ENCODE measurements around the gene RAB3C. TPM values are rescaled to one million over a fixed set of nuclear protein-coding genes. Genes with fewer than 3 reads are reported as not detected.
A peak's percentile ranks its signal among the peaks of the same experiment; 100 is the strongest.
"Not testable (repeated sequence)": the region's sequence is repeated elsewhere in the genome, so short reads cannot be mapped to it uniquely, and the experiment has no call there.

RAB3C gene
- total and polyA plus RNA-seq, 9 donors: 0.11 to 17.2 (median 2.7) TPM

DNA sequence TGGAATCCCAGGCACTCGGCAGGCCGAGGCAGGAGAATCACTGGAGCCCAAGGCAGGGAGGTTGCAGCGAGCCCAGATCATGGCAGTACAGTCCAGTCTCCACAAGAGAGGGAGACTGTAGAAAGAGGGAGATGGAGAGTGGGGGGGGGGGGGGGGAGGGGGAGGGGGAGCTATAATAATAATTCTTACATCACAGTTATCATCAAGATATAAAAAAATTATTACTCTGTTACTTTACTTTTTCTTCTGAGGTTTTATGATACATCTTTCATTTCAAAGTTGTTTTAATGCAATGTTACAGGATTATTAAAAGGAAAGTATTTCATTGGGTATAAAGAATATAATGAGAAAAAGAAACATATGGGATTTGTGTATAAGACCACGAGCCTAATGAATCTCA is 17.8 kb upstream of the RAB3C start:
- Histone ChIP-seq H3K4me1 (ENCODE audit: insufficient read depth) (no peaks in the 10 kb centered on the region), H3K36me3 (no peaks in the 10 kb centered on the region), H3K4me3 (no peak overlapping the region), H3K9me3 (no peaks in the 10 kb centered on the region), H3K27ac (no peak overlapping the region), H3K27me3 (no peaks in the 10 kb centered on the region)
- intact Hi-C loops (cut with DNase I): no loop called here
- DNase-seq: no peak
- TF ChIP-seq EP300 (IDR thresholded peaks at IDR 0.05): no peak
- TF ChIP-seq, protein P1, sequence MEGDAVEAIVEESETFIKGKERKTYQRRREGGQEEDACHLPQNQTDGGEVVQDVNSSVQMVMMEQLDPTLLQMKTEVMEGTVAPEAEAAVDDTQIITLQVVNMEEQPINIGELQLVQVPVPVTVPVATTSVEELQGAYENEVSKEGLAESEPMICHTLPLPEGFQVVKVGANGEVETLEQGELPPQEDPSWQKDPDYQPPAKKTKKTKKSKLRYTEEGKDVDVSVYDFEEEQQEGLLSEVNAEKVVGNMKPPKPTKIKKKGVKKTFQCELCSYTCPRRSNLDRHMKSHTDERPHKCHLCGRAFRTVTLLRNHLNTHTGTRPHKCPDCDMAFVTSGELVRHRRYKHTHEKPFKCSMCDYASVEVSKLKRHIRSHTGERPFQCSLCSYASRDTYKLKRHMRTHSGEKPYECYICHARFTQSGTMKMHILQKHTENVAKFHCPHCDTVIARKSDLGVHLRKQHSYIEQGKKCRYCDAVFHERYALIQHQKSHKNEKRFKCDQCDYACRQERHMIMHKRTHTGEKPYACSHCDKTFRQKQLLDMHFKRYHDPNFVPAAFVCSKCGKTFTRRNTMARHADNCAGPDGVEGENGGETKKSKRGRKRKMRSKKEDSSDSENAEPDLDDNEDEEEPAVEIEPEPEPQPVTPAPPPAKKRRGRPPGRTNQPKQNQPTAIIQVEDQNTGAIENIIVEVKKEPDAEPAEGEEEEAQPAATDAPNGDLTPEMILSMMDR (IDR thresholded peaks at IDR 0.05): no peak
- no peak for TF ChIP-seq POLR2A (IDR thresholded peaks at IDR 0.05)
- WGBS, 3 donors: 63 to 82% (median 80%) methylated on average over 4 of the region's 4 CpGs

DNA sequence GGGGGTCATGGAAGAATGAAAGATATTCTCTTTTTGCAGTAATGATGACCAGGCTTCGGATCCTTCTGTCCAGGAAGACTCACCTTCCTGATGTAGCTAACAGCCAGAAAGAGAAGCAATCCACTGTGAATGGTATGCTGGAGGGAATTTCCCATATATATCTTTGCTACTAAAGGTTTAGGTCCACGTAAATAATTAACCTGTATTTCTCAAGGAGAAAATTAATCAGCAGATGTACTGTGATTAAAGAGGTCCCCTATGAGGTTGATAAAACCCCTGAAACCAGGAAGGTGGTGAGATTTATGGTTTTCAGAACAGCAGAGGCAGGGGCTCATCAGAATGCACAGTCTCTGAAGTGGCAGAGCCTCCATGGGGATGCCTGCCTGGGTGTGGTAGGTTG is 11.4 kb upstream of the RAB3C start:
- Histone ChIP-seq H3K27me3 (no peaks in the 10 kb centered on the region), H3K27ac (no peak overlapping the region), H3K9me3 (no peaks in the 10 kb centered on the region), H3K4me1 (ENCODE audit: insufficient read depth) (no peaks in the 10 kb centered on the region), H3K36me3 (no peaks in the 10 kb centered on the region), H3K4me3 (no peak overlapping the region)
- TF ChIP-seq, protein P1 (IDR thresholded peaks at IDR 0.05): no peak
- TF ChIP-seq EP300 (IDR thresholded peaks at IDR 0.05) (no peak), POLR2A (IDR thresholded peaks at IDR 0.05) (no peak)
- no peak for DNase-seq
- intact Hi-C loops (cut with DNase I): no loop called here
- 73 to 79% (median 73%) methylated on average over 2 of the region's 2 CpGs for WGBS, 3 donors

DNA sequence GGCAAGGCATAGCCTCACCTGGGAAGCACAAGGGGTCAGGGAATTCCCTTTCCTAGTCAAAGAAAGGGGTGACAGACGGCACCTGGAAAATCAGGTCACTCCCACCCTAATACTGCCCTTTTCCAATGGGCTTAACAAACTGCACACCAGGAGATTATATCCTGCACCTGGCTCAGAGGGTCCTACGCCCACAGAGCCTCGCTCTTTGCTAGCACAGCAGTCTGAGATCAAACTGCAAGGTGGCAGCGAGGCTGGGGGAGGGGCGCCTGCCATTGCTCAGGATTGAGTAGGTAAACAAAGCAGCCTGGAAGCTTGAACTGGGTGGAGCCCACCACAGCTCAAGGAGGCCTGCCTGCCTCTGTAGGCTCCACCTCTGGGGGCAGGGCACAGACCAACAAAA is 9.9 kb upstream of the RAB3C start:
- H3K27ac ChIP-seq; H3K4me1 ChIP-seq (ENCODE audit: insufficient read depth); H3K36me3 ChIP-seq; H3K4me3 ChIP-seq; H3K27me3 ChIP-seq; intact Hi-C loops (cut with DNase I); DNase-seq; H3K9me3 ChIP-seq: not testable (repeated sequence)
- WGBS, 3 donors: 78 to 88% (median 81%) methylated on average over 5 of the region's 5 CpGs

DNA sequence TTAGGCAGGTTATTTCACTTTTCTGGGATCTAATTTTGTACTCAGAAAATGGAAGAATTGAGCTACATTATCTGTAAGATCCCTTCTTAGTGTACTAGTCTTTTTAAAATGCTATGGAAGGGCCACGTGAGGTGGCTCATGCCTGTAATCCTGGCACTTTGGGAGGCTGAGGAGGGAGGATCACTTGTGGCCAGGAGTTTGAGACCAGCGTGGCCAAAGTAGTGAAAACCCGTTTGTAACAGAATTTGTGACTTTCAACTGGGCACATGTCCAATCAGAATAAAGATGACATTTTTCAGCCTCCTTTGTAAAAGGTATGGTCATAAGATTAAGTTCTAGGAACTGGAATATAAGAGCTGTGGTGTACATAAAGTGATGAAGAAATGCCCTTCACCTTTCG is 3.1 kb upstream of the RAB3C start:
- WGBS, 3 donors: 59 to 67% (median 65%) methylated on average over 4 of the region's 4 CpGs
- Histone ChIP-seq H3K36me3 (no peaks in the 10 kb centered on the region), H3K27me3 (no peaks in the 10 kb centered on the region), H3K27ac (no peak overlapping the region), H3K4me1 (ENCODE audit: insufficient read depth) (peaks cover 3% of the 10 kb centered on the region), H3K9me3 (no peaks in the 10 kb centered on the region), H3K4me3 (no peak overlapping the region)
- TF ChIP-seq, protein P1 (IDR thresholded peaks at IDR 0.05): no peak
- intact Hi-C loops (cut with DNase I): no loop called here
- no peak for DNase-seq

DNA sequence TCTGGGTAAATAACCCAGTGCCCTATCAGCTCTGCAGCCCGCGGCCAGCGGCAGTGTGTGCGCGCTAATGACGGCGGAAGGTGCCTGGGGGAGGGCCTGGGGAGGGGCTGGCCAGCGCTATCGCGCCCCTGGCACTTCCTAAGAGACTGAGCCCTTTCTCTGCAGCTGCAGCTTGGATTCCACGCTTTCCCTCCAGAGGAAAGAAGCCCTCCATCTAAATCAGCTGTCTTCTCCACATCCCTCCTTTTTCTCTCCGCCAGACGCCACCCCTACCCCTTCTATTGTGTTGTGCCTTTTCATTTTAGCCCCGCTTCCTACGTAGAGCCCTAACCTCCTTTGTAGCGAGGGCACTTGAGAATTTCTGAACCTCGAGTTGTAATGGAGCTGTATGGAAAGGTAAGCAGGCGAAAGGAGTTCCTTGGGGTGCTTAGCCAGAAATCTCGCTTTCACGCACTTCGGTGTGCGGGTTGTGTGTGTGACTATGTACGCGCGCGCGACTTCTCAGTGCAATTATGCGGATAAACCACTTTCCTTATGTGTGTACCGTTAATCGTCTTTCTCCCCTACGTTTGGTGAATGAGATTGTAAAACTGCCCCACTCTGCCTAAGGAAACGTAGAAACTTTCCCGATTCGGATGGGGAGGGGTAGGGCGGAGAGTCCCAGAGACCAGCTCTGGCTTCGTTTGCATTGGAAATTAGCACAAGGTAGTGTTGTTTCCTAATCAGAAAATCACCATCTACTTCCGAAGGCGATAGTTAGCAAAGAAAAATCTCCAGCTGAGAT is 664 bp upstream of the RAB3C start:
- intact Hi-C loops (cut with DNase I): no loop called here
- peaks cover 3% of the 10 kb centered on the region for H3K4me1 ChIP-seq (ENCODE audit: insufficient read depth)
- H3K27ac ChIP-seq: no peak overlapping the region
- WGBS, 3 donors: 1 to 2% (median 1%) methylated on average over 38 of the region's 38 CpGs
- H3K4me3 ChIP-seq: peak overlapping the region; percentile 32
- peak in 1 of 5 donors; percentile 14 for DNase-seq
- TF ChIP-seq EP300 (IDR thresholded peaks at IDR 0.05) (no peak), POLR2A (IDR thresholded peaks at IDR 0.05) (no peak)
- TF ChIP-seq, protein P1 (IDR thresholded peaks at IDR 0.05): no peak
- no peaks in the 10 kb centered on the region for H3K27me3 ChIP-seq
- H3K36me3 ChIP-seq: no peaks in the 10 kb centered on the region
- no peaks in the 10 kb centered on the region for H3K9me3 ChIP-seq
